Epithelial cell of prostate (primary cell): ENCODE data around the gene RNF150.

Experiments used
- DNase-seq: peaks from one replicate; pipeline ENCODE4 v3.0.0-alpha.2; 2011; ENCODE audit warnings: low read depth, low spot score
- H3K27ac ChIP-seq: fragments of 450-650 bp; 2 replicates; pipeline ENCODE4 v1.5.1; 2017; ENCODE audit warnings: mild to moderate bottlenecking

RNF150 gene

GRCh38 chr4:140875746-140876452 is 257.4 kb downstream of the RNF150 start:
- no peak for DNase-seq
- no peak overlapping the region for H3K27ac ChIP-seq

- H3K27ac ChIP-seq, result no peak overlapping the region
- DNase-seq, result no peak
Measured at GRCh38 chr4:140874056-140874455, 259.2 kb downstream of the RNF150 start.

- no peak for DNase-seq
- H3K27ac ChIP-seq, result no peak overlapping the region
Measured at GRCh38 chr4:140871368-140871767, 261.9 kb downstream of the RNF150 start.

- no peak for DNase-seq
- no peak overlapping the region for H3K27ac ChIP-seq
Measured at GRCh38 chr4:140870427-140870826, 262.8 kb downstream of the RNF150 start.

GRCh38 chr4:140869446-140869845 is 263.8 kb downstream of the RNF150 start:
- DNase-seq, result no peak
- no peak overlapping the region for H3K27ac ChIP-seq

- no peak for DNase-seq
- H3K27ac ChIP-seq, result no peak overlapping the region
Measured at GRCh38 chr4:140867356-140867755, 265.9 kb downstream of the RNF150 start.

GRCh38 chr4:140866492-140867005 is 266.7 kb downstream of the RNF150 start:
- DNase-seq, result no peak
- H3K27ac ChIP-seq, result no peak overlapping the region

- DNase-seq, result no peak
- H3K27ac ChIP-seq, result no peak overlapping the region
Measured at GRCh38 chr4:140865253-140866217, 267.7 kb downstream of the RNF150 start.

- no peak overlapping the region for H3K27ac ChIP-seq
- DNase-seq, result no peak
Measured at GRCh38 chr4:140863197-140863596, 270.1 kb downstream of the RNF150 start.

- no peak overlapping the region for H3K27ac ChIP-seq
- no peak for DNase-seq
Measured at GRCh38 chr4:140862177-140862442, 271.2 kb downstream of the RNF150 start.

- DNase-seq, result peak; percentile 29
- H3K27ac ChIP-seq, result no peak overlapping the region
Measured at GRCh38 chr4:140861359-140862176, 271.7 kb downstream of the RNF150 start.

- no peak for DNase-seq
- no peak overlapping the region for H3K27ac ChIP-seq
Measured at GRCh38 chr4:140858897-140859296, 274.4 kb downstream of the RNF150 start.

GRCh38 chr4:140857111-140857510 is 276.2 kb downstream of the RNF150 start:
- H3K27ac ChIP-seq, result peak overlapping the region; percentile 88
- peak; percentile 43 for DNase-seq

- peak overlapping the region; percentile 88 for H3K27ac ChIP-seq
- peak; percentile 41 for DNase-seq
Measured at GRCh38 chr4:140856621-140857062, 276.6 kb downstream of the RNF150 start.

GRCh38 chr4:140854168-140854567 is 279.1 kb downstream of the RNF150 start:
- no peak overlapping the region for H3K27ac ChIP-seq
- DNase-seq, result no peak

- H3K27ac ChIP-seq, result no peak overlapping the region
- no peak for DNase-seq
Measured at GRCh38 chr4:140851804-140852203, 281.5 kb downstream of the RNF150 start.

- no peak overlapping the region for H3K27ac ChIP-seq
- no peak for DNase-seq
Measured at GRCh38 chr4:140851032-140851636, 282.1 kb downstream of the RNF150 start.

GRCh38 chr4:140849526-140849925 is 283.7 kb downstream of the RNF150 start:
- H3K27ac ChIP-seq, result no peak overlapping the region
- DNase-seq, result no peak

GRCh38 chr4:140846736-140847135 is 286.5 kb downstream of the RNF150 start:
- H3K27ac ChIP-seq, result no peak overlapping the region
- DNase-seq, result no peak

- H3K27ac ChIP-seq, result no peak overlapping the region
- no peak for DNase-seq
Measured at GRCh38 chr4:140844061-140844460, 289.2 kb downstream of the RNF150 start.
